Measurements from ENCODE around the gene KIF4A.
"Not testable (repeated sequence)": the region's sequence is repeated elsewhere in the genome, so short reads cannot be mapped to it uniquely, and the experiment has no call there.

Gene KIF4A

GRCh38 chrX:70322784-70323183 is 32.9 kb downstream of the KIF4A start:
- no peaks in the 10 kb centered on the region for H3K27me3 ChIP-seq (ENCODE audit: control insufficient read depth, low read length)
- peaks cover 3% of the 10 kb centered on the region for H3K36me3 ChIP-seq (ENCODE audit: control insufficient read depth, low read length)
- H3K27ac ChIP-seq (ENCODE audit: low read depth, low read length): no peak overlapping the region
- no peak overlapping the region for H3K4me3 ChIP-seq (ENCODE audit: low read length)
- no peak for TF ChIP-seq CTCF (IDR thresholded peaks at IDR 0.05; ENCODE audit: low read depth, low read length, poor library complexity, severe bottlenecking)
- TF ChIP-seq EZH2phosphoT487 (IDR thresholded peaks at IDR 0.05; ENCODE audit: borderline replicate concordance, low read length): no peak
- no peaks in the 10 kb centered on the region; the same call in 1 of the 2 replicates for H3K79me2 ChIP-seq (ENCODE audit: control insufficient read depth, low read length)
- no peak overlapping the region for H3K4me2 ChIP-seq (ENCODE audit: low read length)
- no peaks in the 10 kb centered on the region for H4K20me1 ChIP-seq (ENCODE audit: control insufficient read depth, insufficient read depth, low read depth, low read length)
- no peaks in the 10 kb centered on the region for H3F3A ChIP-seq (ENCODE audit: control insufficient read depth, insufficient read depth)
- no peaks in the 10 kb centered on the region for H3K9me2 ChIP-seq (replicated peaks; ENCODE audit: control insufficient read depth, low read length)
- no peaks in the 10 kb centered on the region for H3K9me3 ChIP-seq (ENCODE audit: control insufficient read depth, insufficient read depth, low read length)
- H3K4me1 ChIP-seq (ENCODE audit: control insufficient read depth, low read length): no peaks in the 10 kb centered on the region

GRCh38 chrX:70323628-70324027 is 33.7 kb downstream of the KIF4A start:
- H3K4me2 ChIP-seq (ENCODE audit: low read length); H3F3A ChIP-seq (ENCODE audit: control insufficient read depth, insufficient read depth); H3K4me3 ChIP-seq (ENCODE audit: low read length); H4K20me1 ChIP-seq (ENCODE audit: control insufficient read depth, insufficient read depth, low read depth, low read length); H3K4me1 ChIP-seq (ENCODE audit: control insufficient read depth, low read length); H3K9me2 ChIP-seq (replicated peaks; ENCODE audit: control insufficient read depth, low read length); H3K9me3 ChIP-seq (ENCODE audit: control insufficient read depth, insufficient read depth, low read length); H3K27me3 ChIP-seq (ENCODE audit: control insufficient read depth, low read length); H3K27ac ChIP-seq (ENCODE audit: low read depth, low read length); H3K36me3 ChIP-seq (ENCODE audit: control insufficient read depth, low read length); H3K79me2 ChIP-seq (ENCODE audit: control insufficient read depth, low read length): not testable (repeated sequence)

GRCh38 chrX:70324326-70324725 is 34.4 kb downstream of the KIF4A start:
- Histone ChIP-seq H3K79me2 (ENCODE audit: control insufficient read depth, low read length) (no peaks in the 10 kb centered on the region), H3K27ac (ENCODE audit: low read depth, low read length) (no peak overlapping the region), H3K36me3 (ENCODE audit: control insufficient read depth, low read length) (peaks cover 8% of the 10 kb centered on the region), H3K9me2 (replicated peaks; ENCODE audit: control insufficient read depth, low read length) (no peaks in the 10 kb centered on the region), H3F3A (ENCODE audit: control insufficient read depth, insufficient read depth) (no peaks in the 10 kb centered on the region), H3K4me1 (ENCODE audit: control insufficient read depth, low read length) (no peaks in the 10 kb centered on the region), H3K4me2 (ENCODE audit: low read length) (no peak overlapping the region), H4K20me1 (ENCODE audit: control insufficient read depth, insufficient read depth, low read depth, low read length) (no peaks in the 10 kb centered on the region), H3K27me3 (ENCODE audit: control insufficient read depth, low read length) (no peaks in the 10 kb centered on the region), H3K4me3 (ENCODE audit: low read length) (no peak overlapping the region), H3K9me3 (ENCODE audit: control insufficient read depth, insufficient read depth, low read length) (no peaks in the 10 kb centered on the region)
- no peak for TF ChIP-seq EZH2phosphoT487 (IDR thresholded peaks at IDR 0.05; ENCODE audit: borderline replicate concordance, low read length)
- TF ChIP-seq CTCF (IDR thresholded peaks at IDR 0.05; ENCODE audit: low read depth, low read length, poor library complexity, severe bottlenecking): no peak

- H3F3A ChIP-seq (ENCODE audit: control insufficient read depth, insufficient read depth): no peaks in the 10 kb centered on the region
- no peak overlapping the region for H3K4me3 ChIP-seq (ENCODE audit: low read length)
- peaks cover 43% of the 10 kb centered on the region for H3K36me3 ChIP-seq (ENCODE audit: control insufficient read depth, low read length)
- H3K27ac ChIP-seq (ENCODE audit: low read depth, low read length): no peak overlapping the region
- no peak overlapping the region for H3K4me2 ChIP-seq (ENCODE audit: low read length)
- no peaks in the 10 kb centered on the region for H3K9me2 ChIP-seq (replicated peaks; ENCODE audit: control insufficient read depth, low read length)
- TF ChIP-seq EZH2phosphoT487 (IDR thresholded peaks at IDR 0.05; ENCODE audit: borderline replicate concordance, low read length) (no peak), CTCF (IDR thresholded peaks at IDR 0.05; ENCODE audit: low read depth, low read length, poor library complexity, severe bottlenecking) (no peak)
- H3K9me3 ChIP-seq (ENCODE audit: control insufficient read depth, insufficient read depth, low read length): no peaks in the 10 kb centered on the region
- H4K20me1 ChIP-seq (ENCODE audit: control insufficient read depth, insufficient read depth, low read depth, low read length): no peaks in the 10 kb centered on the region
- H3K79me2 ChIP-seq (ENCODE audit: control insufficient read depth, low read length): no peaks in the 10 kb centered on the region
- H3K4me1 ChIP-seq (ENCODE audit: control insufficient read depth, low read length): no peaks in the 10 kb centered on the region
- H3K27me3 ChIP-seq (ENCODE audit: control insufficient read depth, low read length): no peaks in the 10 kb centered on the region
Measured at GRCh38 chrX:70331161-70331560, 41.3 kb downstream of the KIF4A start.

Measured in DOHH2 (cell line).